Testis (tissue), 2 donors: ENCODE data around the gene HOTAIR.

ENCODE experiments used
- POLR2A ChIP-seq: fragments of 450-650 bp; IDR thresholded peaks from one replicate; pipeline ENCODE4 v1.6.1; 2017; ENCODE audit warnings: antibody characterized with exemption, mild to moderate bottlenecking, moderate library complexity
- TF ChIP-seq, protein P1 (sequence below), 3 experiments: fragments of 450-650 bp in 2 of 3; fragments of 200-600 bp in 1 of 3; sonication (generic) in 1 of 3; IDR thresholded peaks; one replicate each; pipeline ENCODE4 v1.5.1; 2016 to 2019; ENCODE audit warnings: antibody characterized with exemption in 3 of 3, mild to moderate bottlenecking in 2 of 3, moderate library complexity in 1 of 3

DNA sequence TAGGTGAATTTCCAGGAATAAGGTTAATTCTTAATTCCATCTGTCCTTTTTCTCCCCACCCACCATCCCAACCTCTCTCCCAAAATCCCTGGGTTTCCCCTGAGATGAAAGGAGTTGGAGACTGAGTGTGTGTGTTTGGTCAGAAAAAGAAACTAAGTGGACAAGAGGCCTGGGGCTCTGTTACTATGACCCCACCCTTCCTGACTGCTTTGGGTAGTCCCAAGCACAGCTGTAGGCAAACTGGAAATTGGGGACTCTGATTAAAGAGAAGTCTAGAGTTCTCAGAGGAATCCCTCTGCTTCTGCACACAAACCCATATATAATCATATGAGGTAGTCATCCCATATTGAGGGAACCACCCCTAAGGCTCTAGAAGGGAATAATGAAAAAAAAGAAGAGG is 27.0 kb downstream of the HOTAIR start:
- TF ChIP-seq, protein P1, sequence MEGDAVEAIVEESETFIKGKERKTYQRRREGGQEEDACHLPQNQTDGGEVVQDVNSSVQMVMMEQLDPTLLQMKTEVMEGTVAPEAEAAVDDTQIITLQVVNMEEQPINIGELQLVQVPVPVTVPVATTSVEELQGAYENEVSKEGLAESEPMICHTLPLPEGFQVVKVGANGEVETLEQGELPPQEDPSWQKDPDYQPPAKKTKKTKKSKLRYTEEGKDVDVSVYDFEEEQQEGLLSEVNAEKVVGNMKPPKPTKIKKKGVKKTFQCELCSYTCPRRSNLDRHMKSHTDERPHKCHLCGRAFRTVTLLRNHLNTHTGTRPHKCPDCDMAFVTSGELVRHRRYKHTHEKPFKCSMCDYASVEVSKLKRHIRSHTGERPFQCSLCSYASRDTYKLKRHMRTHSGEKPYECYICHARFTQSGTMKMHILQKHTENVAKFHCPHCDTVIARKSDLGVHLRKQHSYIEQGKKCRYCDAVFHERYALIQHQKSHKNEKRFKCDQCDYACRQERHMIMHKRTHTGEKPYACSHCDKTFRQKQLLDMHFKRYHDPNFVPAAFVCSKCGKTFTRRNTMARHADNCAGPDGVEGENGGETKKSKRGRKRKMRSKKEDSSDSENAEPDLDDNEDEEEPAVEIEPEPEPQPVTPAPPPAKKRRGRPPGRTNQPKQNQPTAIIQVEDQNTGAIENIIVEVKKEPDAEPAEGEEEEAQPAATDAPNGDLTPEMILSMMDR (IDR thresholded peaks at IDR 0.05) = no peak
- TF ChIP-seq POLR2A = no peak
